Measurements from ENCODE around the gene RBM33. TPM values are rescaled to one million over a fixed set of nuclear protein-coding genes. Genes with fewer than 3 reads are reported as not detected.

RBM33 gene
- total and polyA plus RNA-seq, 2 of the 13 experiments (the other 11 are each of a cell fraction or from before 2014, with no cell fraction given) = 12.4 to 28.9 TPM

DNA sequence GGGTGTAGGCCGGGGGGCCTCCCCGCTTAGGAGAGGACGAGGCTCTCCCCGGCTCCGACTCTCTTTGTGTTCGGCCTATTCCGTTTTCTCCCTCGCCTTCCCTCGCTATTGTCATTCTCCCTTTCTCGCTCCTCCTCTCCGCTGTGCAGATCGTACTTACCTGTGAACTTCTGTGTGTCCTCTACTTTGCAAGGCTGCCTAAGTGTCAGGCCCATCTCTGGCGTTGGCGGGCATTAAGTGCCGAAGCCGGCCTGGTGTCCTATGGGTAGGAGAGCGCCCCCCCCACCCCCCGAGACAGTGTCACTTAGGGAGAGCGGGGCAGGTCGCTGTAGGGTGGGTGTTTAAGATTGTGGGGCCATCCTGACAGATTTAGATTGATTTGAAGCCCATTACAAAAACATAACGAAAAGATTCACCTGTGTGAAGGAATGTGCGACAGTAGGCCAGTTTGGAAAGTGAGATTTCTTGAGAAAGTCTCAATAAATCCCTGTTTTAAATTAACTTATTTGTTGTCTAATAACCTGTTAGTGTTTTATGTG lies 579 bp downstream of the RBM33 start (continued):
- peak; percentile 20 for TF ChIP-seq ZNF18 (CRISPR knock-in tag; IDR thresholded peaks at IDR 0.05; ENCODE audit: insufficient replicate concordance)
- no peak for TF ChIP-seq TOE1 (CRISPR knock-in tag; IDR thresholded peaks at IDR 0.05)
- no peak for TF ChIP-seq TEAD2 (CRISPR knock-in tag; IDR thresholded peaks at IDR 0.05)
- TF ChIP-seq ETV6 (CRISPR knock-in tag; conservative IDR thresholded peaks at IDR 0.05) = 0 out of 2 replicates have a peak, but pooled peaks have one; percentile 10
- TF ChIP-seq SMAD1 (CRISPR knock-in tag; IDR thresholded peaks at IDR 0.05; ENCODE audit: borderline replicate concordance, low read depth) = 0 out of 2 replicates have a peak, but pooled peaks have one; percentile 12
- TF ChIP-seq ZNF792 (CRISPR knock-in tag; IDR thresholded peaks at IDR 0.05) = no peak
- TF ChIP-seq SP4 (CRISPR knock-in tag; IDR thresholded peaks at IDR 0.05) = no peak
- TF ChIP-seq YEATS4 (CRISPR knock-in tag; IDR thresholded peaks at IDR 0.05; ENCODE audit: borderline replicate concordance) = peak; percentile 29; the same call in 1 of the 2 replicates
- 0 out of 2 replicates have a peak, but pooled peaks have one; percentile 40 for TF ChIP-seq ZNF670 (CRISPR knock-in tag; IDR thresholded peaks at IDR 0.05; ENCODE audit: borderline replicate concordance)
- peak; percentile 98 for TF ChIP-seq ZNF740 (CRISPR knock-in tag; IDR thresholded peaks at IDR 0.05)
- TF ChIP-seq FOXO4 (CRISPR knock-in tag; conservative IDR thresholded peaks at IDR 0.05) = 0 out of 2 replicates have a peak, but pooled peaks have one; percentile 14
- no peak for TF ChIP-seq DNMT1 (CRISPR knock-in tag; IDR thresholded peaks at IDR 0.05)
- TF ChIP-seq, protein P1, sequence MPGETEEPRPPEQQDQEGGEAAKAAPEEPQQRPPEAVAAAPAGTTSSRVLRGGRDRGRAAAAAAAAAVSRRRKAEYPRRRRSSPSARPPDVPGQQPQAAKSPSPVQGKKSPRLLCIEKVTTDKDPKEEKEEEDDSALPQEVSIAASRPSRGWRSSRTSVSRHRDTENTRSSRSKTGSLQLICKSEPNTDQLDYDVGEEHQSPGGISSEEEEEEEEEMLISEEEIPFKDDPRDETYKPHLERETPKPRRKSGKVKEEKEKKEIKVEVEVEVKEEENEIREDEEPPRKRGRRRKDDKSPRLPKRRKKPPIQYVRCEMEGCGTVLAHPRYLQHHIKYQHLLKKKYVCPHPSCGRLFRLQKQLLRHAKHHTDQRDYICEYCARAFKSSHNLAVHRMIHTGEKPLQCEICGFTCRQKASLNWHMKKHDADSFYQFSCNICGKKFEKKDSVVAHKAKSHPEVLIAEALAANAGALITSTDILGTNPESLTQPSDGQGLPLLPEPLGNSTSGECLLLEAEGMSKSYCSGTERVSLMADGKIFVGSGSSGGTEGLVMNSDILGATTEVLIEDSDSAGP (CRISPR knock-in tag; IDR thresholded peaks at IDR 0.05; ENCODE audit: borderline replicate concordance) = no peak
- TF ChIP-seq RBAK (CRISPR knock-in tag; IDR thresholded peaks at IDR 0.05) = no peak
- TF ChIP-seq SMC3 (IDR thresholded peaks at IDR 0.05; ENCODE audit: low read length) = no peak
- peak; percentile 8; the same call in 1 of the 2 replicates for TF ChIP-seq ZHX1 (CRISPR knock-in tag; IDR thresholded peaks at IDR 0.05; ENCODE audit: low read depth)
- TF ChIP-seq ARID4A (CRISPR knock-in tag; IDR thresholded peaks at IDR 0.05; ENCODE audit: borderline replicate concordance) = peak; percentile 45
